ENCODE measurements around the gene MFNG.

Gene MFNG

GRCh38 chr22:37511395-37512104 is 25.4 kb upstream of the MFNG start:
- no peak for DNase-seq

DNA sequence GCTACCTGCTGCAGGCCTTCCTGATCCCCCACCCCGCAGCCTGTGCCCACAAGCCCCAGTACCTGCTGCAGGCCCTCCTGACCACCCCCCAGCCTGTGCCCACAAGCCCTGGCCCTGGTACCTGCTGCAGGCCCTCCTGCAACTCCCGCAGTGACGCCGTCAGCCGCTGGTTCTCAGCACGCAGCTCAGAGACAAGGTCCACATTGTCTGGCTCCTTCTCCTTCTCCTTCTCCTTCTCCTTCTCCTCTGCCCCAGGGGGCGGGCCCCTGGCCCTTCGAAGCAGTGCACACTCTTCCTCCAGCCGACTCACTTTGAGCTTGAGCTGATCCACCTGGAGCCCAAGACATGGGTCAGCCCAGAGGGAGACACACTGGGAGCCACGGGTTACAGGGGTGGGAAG is 23.9 kb upstream of the MFNG start:
- DNase-seq, result no peak

- no peak for DNase-seq
These were observed 23.1 kb upstream of the MFNG start for GRCh38 chr22:37509059-37509860.

DNA sequence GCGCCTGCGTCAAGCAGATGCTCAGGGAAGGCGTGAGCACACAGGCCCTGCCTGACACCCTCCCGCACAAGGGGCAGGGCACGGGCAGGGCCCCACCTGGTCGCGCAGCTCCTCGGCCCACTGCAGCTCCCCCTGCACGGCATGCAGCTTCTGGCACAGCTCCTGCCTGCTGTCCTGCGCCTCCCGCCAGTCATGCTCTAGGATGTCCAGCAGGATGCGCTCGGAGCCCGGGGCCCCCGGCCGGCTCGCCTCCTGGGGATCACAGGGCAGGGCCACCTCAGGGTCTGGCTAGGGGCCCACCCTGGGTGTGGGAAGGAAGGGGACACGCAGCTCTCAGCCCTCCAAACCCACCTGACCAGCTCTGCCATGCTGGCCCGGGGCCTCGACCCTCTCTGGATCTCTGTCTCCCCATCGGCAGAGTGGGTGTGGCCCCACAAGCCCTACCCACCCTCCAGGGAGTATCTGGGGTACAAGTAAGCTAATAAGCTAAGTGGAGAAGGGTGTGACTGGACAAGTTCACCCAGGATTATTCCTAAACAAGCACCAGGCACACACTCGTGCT is 22.3 kb upstream of the MFNG start:
- no peak for DNase-seq

GRCh38 chr22:37507731-37508130 is 21.5 kb upstream of the MFNG start:
- DNase-seq, result no peak

- no peak for DNase-seq
These were observed 19.8 kb upstream of the MFNG start for GRCh38 chr22:37505989-37506388.

DNA sequence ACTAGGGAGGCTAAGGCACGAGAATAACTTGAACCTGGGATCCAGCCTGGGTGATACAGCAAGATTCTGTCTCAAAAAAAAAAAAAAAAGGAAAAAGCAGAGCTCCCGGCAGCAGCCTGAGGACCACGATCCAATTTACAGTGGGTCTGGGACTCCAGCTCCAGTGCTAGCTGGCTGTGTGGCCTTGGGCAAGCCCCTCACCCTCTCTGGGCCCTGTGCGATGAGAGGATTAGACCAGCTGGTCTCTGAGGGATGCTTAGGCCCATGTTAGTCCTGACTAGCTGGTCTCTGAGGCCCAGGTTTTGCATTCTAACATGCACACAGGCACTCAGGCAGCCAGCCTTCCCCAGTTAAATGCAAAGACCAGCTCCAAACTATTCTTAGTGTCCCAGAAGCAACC is 19.4 kb upstream of the MFNG start:
- no peak for DNase-seq

GRCh38 chr22:37504964-37505363 is 18.8 kb upstream of the MFNG start:
- no peak for DNase-seq

- no peak for DNase-seq
These were observed 17.7 kb upstream of the MFNG start for GRCh38 chr22:37503850-37504249.

DNA sequence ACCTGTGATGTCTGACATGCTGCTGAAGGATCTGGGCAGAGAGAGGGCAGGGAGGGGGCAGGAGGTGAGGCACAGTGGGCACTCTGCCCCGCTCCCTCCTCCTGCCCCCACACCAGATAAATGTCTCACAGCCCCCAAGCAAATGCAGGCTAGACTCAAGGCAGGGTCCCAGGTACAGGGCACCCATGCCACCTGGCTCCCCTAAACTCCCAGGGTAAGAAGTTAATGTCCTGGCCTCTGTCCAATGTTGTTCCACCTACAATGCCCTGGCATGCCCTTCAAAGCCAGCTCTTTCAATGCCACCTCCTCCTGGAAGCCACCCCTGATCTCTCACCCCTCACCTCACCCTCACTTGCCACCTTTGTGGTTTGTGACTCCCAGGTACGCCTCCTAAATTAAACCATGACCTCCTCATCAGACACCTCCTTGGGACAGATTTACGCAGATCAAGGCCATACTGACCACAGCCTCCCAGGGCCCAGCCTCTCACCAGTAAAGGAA is 17.0 kb upstream of the MFNG start:
- no peak for DNase-seq

GRCh38 chr22:37502342-37503182 is 16.4 kb upstream of the MFNG start:
- no peak for DNase-seq

DNA sequence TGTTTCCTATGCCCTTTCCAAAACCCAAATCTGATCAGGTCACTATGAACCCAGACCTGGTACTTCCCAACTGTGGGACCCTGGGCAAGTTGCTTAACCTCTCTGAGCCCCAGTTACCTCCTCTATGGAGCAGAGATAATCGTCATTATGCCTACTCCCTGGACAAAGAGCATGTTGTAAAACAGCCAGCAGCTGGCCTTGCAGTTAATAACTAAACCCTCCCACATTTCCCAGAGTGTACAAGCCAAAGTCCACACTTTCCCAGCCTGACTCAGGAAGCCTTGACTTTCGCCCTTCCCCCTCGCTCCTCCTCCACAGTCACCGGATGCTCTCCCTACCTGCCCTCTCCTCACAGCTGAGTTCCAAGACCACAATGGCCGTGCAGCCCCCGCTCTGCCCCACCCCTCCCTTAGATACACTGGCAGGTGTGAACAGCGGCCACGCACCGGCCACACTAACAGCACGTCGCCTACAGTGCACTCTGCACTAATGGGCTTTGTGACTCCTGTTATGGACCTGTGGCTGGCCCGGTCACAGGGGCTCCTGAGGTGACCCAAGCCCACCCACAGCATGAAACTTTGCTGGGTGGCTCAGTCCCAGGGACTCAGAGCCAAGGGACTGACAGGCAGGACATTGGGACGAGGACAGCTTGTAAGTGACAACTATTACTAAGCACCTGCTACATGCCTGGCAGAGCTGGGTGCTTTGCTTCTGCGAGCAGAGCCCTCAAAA is 15.6 kb upstream of the MFNG start:
- DNase-seq, result no peak

DNA sequence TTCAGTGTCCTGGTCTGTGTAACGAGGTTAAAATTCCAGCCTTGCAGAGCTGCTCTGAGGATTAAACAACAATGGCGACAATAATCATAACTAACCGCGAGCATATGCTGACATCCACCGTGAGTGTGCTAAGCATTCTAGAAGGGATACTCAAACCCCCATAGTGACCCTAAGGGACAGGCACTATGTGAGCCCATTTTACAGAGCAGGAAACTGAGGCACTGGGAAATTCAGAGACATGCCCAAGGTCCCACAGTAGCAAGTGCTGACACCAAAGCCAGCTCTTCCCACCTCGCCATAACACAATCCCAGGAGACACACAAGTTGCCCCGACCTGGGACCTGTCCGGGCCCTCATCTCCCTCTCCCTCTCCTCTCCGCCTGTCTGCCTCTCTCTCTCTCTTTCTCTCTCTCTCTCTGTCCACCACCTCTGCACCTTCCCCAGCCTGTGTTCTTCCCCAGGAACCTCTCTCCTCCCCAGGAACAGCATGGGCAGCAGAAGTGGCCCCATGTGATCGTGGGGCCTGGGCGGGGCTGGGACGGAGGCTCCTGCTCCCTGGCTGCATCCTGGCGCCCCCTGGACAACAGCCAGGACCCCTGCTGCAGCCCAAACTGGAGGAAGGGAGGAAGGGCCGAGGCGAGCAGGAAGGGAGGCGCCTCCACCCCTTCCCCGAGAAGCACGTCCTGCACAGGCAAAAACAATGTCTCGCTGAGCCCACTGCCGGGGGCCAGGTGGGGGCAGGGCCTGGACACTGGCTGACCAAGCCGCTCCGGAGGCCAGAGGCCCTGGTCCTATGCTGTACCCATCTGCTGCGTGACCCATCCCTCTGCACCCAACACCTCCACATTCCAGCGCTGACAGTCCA is 14.8 kb upstream of the MFNG start:
- no peak for DNase-seq

- DNase-seq, result no peak
These were observed 13.8 kb upstream of the MFNG start for GRCh38 chr22:37499789-37500540.

DNA sequence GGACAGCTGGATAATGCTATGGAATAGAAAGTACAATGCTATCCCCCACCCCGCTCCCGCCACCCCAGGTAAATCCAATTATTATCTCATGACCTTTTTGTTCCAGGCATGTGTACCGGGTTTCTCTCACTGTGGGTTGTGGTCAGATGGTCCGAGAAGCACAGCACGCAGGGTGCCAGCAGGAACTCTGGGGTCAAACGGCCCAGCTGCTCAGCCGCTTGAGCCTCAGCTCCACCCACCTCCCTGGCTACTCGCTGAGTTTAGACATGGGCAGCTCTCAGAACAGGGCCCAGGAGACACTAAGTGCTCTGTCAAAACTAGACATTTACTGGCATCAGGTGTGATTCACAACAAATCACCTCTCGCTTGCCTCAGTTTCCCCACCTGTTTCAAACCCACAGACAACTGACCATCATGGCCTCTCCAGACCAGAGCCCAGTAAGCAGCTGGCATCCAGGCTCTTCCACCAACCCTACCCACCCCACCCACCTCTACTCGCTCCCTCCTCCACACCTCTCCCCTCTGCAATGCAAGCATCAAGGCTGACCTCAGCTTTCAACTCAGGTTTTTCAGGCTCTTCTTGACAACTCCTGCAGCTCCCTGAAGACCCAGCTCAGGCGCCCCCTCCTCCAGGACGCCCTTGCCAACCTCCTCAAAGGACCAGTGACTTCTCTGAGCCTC is 13.0 kb upstream of the MFNG start:
- DNase-seq, result no peak

DNA sequence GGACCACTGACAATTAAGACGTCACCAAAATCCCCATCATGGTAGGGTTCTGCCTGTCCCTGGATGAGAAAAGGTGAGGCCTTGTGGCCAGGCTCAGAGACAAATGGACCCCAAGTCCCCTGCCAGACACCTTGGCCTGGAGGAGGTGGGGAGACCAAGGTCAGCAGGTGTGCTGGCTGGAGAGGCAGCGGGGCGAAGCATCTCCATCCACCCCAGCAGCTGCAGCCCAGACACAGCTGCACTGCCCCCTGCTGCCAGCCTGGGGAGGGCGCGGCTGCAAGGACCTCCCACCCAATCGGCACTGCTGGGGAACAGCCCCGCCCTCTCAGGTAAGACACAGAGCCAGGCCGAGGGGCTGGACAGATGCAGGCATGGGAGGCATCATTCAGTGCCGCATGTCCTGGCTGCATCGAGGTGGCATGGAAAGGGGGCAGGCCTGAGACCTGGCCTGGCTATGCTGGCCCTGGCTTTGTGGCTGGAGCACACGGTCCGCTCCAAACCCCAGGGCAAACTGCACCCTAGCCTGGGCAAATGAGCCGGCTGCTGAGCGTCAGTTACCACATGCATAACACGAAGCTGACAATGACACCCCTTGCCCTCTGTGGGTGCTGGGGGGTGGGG is 12.2 kb upstream of the MFNG start:
- DNase-seq, result no peak

DNA sequence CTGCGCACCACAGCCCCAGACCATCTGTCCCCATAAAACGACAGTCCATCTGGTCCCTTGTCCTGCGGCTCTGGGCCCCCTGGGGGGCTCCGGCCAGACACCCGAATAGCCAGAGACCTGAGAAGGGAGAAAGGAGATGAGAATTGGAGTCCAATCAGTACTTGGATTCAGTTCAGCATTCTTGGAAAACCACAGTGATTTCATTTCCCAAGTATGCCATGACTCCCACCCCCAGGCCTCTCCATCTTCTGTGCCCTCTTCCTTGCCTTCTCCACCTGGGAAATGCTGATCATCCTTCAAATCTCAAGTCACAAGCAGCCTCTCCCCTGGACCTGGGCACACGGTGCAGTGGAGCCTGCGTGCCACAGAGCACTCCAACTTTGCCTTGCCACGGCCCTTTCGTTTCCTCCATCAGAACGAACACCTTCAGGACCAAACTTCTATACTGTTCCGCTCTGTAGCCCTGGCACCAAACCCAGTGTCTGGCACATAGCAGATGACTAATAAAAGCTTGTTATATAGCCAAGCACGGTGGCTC is 10.9 kb upstream of the MFNG start:
- no peak for DNase-seq

GRCh38 chr22:37496651-37497050 is 10.5 kb upstream of the MFNG start:
- DNase-seq, result no peak

- DNase-seq, result no peak
These were observed 7.8 kb upstream of the MFNG start for GRCh38 chr22:37493979-37494378.

Measured in left hindlimb (tissue), 1 donor.